Activated naive CD8-positive, alpha-beta T cell treated with anti-CD3 and anti-CD28 coated beads, Interleukin-2, amount 50 U/mL, for 24 hours (primary cell): ENCODE data around the gene ABCC11.
A peak's percentile ranks its signal among the peaks of the same experiment; 100 is the strongest.
"Not testable (repeated sequence)": the region's sequence is repeated elsewhere in the genome, so short reads cannot be mapped to it uniquely, and the experiment has no call there.

ENCODE experiments used
- ATAC-seq: fragments of 150-1000 bp; cut with Tn5 transposase; one replicate; pipeline ENCODE4 v1.10.0; 2021
- DNase-seq: peaks from one replicate; pipeline ENCODE4 v3.0.0; 2021
- H3K27ac Mint-ChIP-seq: one replicate; pipeline ENCODE4 v1.8.0; 2021; ENCODE audit warnings: mild to moderate bottlenecking, mixed read lengths
- H3K27me3 Mint-ChIP-seq: one replicate; pipeline ENCODE4 v1.8.0; 2021; ENCODE audit warnings: mixed read lengths
- H3K36me3 Mint-ChIP-seq: one replicate; pipeline ENCODE4 v1.8.0; 2021; ENCODE audit warnings: low read depth, mixed read lengths
- H3K4me1 Mint-ChIP-seq: one replicate; pipeline ENCODE4 v1.8.0; 2021; ENCODE audit warnings: mixed read lengths
- H3K4me3 Mint-ChIP-seq: one replicate; pipeline ENCODE4 v1.8.0; 2021; ENCODE audit warnings: mild to moderate bottlenecking, moderate library complexity, mixed read lengths
- H3K9me3 Mint-ChIP-seq: one replicate; pipeline ENCODE4 v1.8.0; 2021; ENCODE audit warnings: mixed read lengths

Gene ABCC11

DNA sequence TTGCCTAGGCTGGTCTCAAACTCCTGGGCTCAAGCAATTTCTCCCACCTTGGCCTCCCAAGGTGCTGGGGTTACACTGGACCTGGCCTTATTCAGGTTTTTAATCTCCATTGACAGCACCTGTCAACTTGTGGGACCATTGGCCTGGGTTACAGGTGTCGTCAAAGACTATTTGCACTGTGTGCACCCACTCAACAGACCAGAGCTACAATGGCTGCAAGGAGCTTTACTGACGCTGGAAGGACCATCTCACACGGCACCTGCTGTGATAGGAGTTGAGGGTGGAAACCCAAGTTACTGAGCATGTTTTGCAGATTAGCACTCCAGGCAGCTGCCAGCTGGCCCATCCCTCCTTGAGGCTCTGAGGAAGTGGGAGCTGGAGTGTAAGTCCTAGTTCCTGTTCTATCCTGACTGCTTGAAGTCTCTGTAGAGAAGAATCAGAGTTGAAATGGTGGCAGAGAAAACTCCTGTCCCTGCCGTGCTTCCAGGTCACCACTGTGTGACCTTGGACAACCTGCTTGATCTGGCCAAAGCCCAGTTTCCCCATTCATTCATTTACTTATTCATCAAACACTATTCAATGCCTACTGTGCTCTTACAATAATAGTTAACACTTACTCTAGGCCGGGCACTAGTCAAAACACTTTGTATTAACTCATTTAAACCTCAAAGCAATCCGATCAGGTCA is 45.7 kb downstream of the ABCC11 start:
- Mint-ChIP-seq H3K27me3 (peaks cover 4% of the 10 kb centered on the region), H3K9me3 (no peaks in the 10 kb centered on the region), H3K4me1 (no peaks in the 10 kb centered on the region), H3K4me3 (no peak overlapping the region), H3K27ac (no peak overlapping the region), H3K36me3 (no peaks in the 10 kb centered on the region)
- ATAC-seq (no peak), DNase-seq (no peak)

- Mint-ChIP-seq H3K4me3 (no peak overlapping the region), H3K36me3 (no peaks in the 10 kb centered on the region), H3K27ac (no peak overlapping the region), H3K9me3 (no peaks in the 10 kb centered on the region), H3K4me1 (no peaks in the 10 kb centered on the region), H3K27me3 (no peaks in the 10 kb centered on the region)
- no peak for ATAC-seq
- no peak for DNase-seq
These were observed 50.0 kb downstream of the ABCC11 start for GRCh38 chr16:48197294-48197693.

DNA sequence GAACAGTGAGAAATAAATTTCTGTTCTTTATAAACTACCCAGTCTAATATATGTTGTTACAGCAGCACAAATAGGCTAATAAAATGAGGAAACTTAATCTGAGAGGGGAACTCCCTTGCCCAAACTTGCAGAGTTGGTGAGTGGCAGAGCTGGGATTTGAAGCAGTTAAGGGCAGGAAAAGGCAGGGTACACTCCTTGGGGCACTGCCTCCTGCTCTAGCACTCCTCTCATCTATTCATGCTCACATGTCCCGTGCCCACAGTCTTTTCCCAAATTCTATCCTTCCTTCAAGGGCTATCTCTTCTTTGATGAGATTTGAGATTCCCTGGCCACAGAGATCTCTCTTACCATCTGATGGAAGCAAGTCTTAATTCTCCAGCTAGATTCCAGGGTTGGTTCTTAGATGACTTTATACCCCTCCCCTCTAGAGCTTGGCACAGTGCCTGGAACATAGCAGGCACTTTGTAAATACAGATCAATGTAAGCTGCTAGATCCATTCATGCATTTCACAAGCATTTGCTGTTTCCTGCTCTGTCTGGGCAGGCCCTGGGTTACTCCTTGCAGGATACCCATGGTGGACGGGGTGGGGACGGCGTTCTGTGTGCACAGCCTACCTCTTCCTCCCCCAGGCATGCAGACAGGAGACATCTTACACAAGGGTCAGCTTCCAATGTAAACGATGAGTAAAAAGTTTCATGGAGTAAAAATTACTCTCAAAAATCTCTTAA is 52.3 kb downstream of the ABCC11 start:
- DNase-seq: no peak
- H3K9me3 Mint-ChIP-seq: no peaks in the 10 kb centered on the region

GRCh38 chr16:48193846-48194245 is 53.5 kb downstream of the ABCC11 start:
- H3K36me3 Mint-ChIP-seq: no peaks in the 10 kb centered on the region
- H3K4me3 Mint-ChIP-seq: no peak overlapping the region
- ATAC-seq (no peak), DNase-seq (no peak)
- H3K9me3 Mint-ChIP-seq: no peaks in the 10 kb centered on the region
- no peaks in the 10 kb centered on the region for H3K27me3 Mint-ChIP-seq
- H3K27ac Mint-ChIP-seq: no peak overlapping the region
- no peaks in the 10 kb centered on the region for H3K4me1 Mint-ChIP-seq

More for the DNA sequence above, 52.3 kb downstream of the ABCC11 start:
- no peaks in the 10 kb centered on the region for H3K4me1 Mint-ChIP-seq
- no peaks in the 10 kb centered on the region for H3K27me3 Mint-ChIP-seq
- H3K36me3 Mint-ChIP-seq: no peaks in the 10 kb centered on the region
- H3K4me3 Mint-ChIP-seq: no peak overlapping the region
- no peak overlapping the region for H3K27ac Mint-ChIP-seq
- no peak for ATAC-seq

DNA sequence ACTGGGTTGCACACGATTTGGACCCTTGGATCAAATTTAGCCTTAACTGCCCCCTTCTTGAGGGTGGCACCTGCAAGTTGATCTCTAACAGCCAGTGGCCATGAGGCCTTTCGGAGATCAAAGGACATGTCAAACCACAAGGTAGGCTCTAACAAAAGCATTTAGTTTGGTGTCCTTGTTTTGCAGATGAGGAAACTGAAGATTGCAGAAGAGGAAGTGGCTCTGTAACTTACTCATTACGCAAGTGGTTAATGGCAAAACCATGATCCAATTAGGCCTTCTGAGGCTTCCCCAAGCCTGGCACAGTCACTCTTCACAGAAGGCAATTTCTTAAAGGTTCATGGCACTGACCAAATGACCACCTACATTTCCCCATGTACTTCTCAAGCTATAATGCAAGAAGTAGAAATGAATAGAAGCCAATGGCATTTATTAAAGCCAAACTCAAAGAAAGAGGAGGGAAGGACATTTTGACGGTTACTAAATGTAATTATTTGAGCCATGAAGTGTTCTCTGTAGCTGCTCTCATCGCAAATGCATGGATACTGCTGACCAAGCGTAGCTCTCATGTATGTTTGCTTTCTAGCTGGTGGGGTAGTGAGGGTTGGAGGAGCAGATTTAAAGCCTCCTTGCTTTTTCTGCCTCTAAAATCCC is 58.8 kb downstream of the ABCC11 start:
- Mint-ChIP-seq H3K9me3 (no peaks in the 10 kb centered on the region), H3K27me3 (no peaks in the 10 kb centered on the region), H3K4me1 (peaks cover 9% of the 10 kb centered on the region), H3K36me3 (no peaks in the 10 kb centered on the region), H3K4me3 (no peak overlapping the region), H3K27ac (no peak overlapping the region)
- ATAC-seq: no peak
- DNase-seq: no peak

DNA sequence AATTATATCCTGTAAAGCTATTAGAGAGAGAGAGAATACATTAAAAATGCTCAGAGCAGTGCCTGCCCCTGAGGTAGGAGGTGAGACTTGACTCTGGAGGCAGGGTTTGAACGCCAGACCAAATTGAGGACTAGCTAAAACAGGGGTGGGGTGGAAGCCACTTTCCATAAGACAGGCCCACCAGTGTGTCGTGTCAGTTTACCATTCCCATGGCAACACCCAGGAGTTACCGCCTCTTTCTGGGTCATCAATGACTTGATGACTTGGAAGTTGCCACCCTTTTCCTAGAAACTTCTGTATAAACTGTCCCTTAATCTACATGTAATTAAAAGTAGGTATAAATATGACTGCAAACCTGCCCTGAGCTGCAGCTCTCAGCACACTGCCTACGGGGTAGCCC is 59.6 kb downstream of the ABCC11 start:
- Mint-ChIP-seq H3K27ac (no peak overlapping the region), H3K27me3 (no peaks in the 10 kb centered on the region), H3K4me3 (no peak overlapping the region), H3K36me3 (no peaks in the 10 kb centered on the region), H3K9me3 (no peaks in the 10 kb centered on the region), H3K4me1 (peaks cover 9% of the 10 kb centered on the region)
- DNase-seq (no peak), ATAC-seq (no peak)

- H3K36me3 Mint-ChIP-seq: no peaks in the 10 kb centered on the region
- H3K4me3 Mint-ChIP-seq: no peak overlapping the region
These were observed 62.7 kb downstream of the ABCC11 start for GRCh38 chr16:48184681-48185080.

GRCh38 chr16:48182979-48183537 is 64.3 kb downstream of the ABCC11 start:
- ATAC-seq: no peak
- Mint-ChIP-seq H3K9me3 (no peaks in the 10 kb centered on the region), H3K36me3 (no peaks in the 10 kb centered on the region), H3K4me3 (no peak overlapping the region), H3K27ac (no peak overlapping the region), H3K4me1 (peaks cover 7% of the 10 kb centered on the region), H3K27me3 (no peaks in the 10 kb centered on the region)
- DNase-seq: no peak

More at GRCh38 chr16:48184681-48185080, 62.7 kb downstream of the ABCC11 start:
- peaks cover 9% of the 10 kb centered on the region for H3K4me1 Mint-ChIP-seq
- H3K9me3 Mint-ChIP-seq: no peaks in the 10 kb centered on the region
- DNase-seq (no peak), ATAC-seq (peak; percentile 70)
- no peak overlapping the region for H3K27ac Mint-ChIP-seq
- H3K27me3 Mint-ChIP-seq: no peaks in the 10 kb centered on the region

GRCh38 chr16:48181746-48182520 is 65.4 kb downstream of the ABCC11 start:
- not testable (repeated sequence) for H3K9me3 Mint-ChIP-seq, H3K27me3 Mint-ChIP-seq, H3K4me3 Mint-ChIP-seq, ATAC-seq, DNase-seq, H3K27ac Mint-ChIP-seq, H3K36me3 Mint-ChIP-seq, H3K4me1 Mint-ChIP-seq

- Mint-ChIP-seq H3K27ac (no peak overlapping the region), H3K36me3 (no peaks in the 10 kb centered on the region), H3K4me1 (peaks cover 7% of the 10 kb centered on the region), H3K4me3 (no peak overlapping the region), H3K27me3 (no peaks in the 10 kb centered on the region), H3K9me3 (no peaks in the 10 kb centered on the region)
- ATAC-seq (no peak), DNase-seq (no peak)
These were observed 66.4 kb downstream of the ABCC11 start for GRCh38 chr16:48180868-48181480.

- H3K27ac Mint-ChIP-seq: no peak overlapping the region
- H3K27me3 Mint-ChIP-seq: no peaks in the 10 kb centered on the region
- H3K4me1 Mint-ChIP-seq: no peaks in the 10 kb centered on the region
- no peak for DNase-seq
- no peak overlapping the region for H3K4me3 Mint-ChIP-seq
- ATAC-seq: no peak
- no peaks in the 10 kb centered on the region for H3K9me3 Mint-ChIP-seq
- no peaks in the 10 kb centered on the region for H3K36me3 Mint-ChIP-seq
These were observed 70.5 kb downstream of the ABCC11 start for GRCh38 chr16:48176635-48177408.

- DNase-seq (no peak), ATAC-seq (no peak)
- H3K36me3 Mint-ChIP-seq: no peaks in the 10 kb centered on the region
- no peak overlapping the region for H3K27ac Mint-ChIP-seq
- no peak overlapping the region for H3K4me3 Mint-ChIP-seq
- H3K9me3 Mint-ChIP-seq: no peaks in the 10 kb centered on the region
- H3K4me1 Mint-ChIP-seq: no peaks in the 10 kb centered on the region
- no peaks in the 10 kb centered on the region for H3K27me3 Mint-ChIP-seq
These were observed 73.5 kb downstream of the ABCC11 start for GRCh38 chr16:48173889-48174288.

DNA sequence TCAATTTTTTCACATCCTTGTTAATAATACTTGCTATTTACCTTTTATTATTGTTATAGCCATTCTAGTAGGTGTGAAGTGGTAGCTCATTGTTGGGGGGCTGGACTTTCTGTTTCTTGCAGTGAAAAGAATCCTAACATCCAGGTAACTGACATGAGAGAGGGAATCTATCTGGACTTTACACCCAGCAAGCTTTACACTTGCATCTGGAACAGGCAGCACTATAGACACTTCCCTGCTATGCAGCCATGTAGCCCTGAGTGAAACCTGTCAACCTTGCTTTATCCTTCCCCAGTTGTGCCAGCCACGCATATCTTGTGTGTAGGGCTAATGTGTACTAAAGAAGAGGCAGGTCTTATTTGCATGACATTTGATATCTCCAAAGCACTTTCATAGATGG is 74.7 kb downstream of the ABCC11 start:
- ATAC-seq: no peak
- Mint-ChIP-seq H3K9me3 (no peaks in the 10 kb centered on the region), H3K36me3 (no peaks in the 10 kb centered on the region), H3K27ac (no peak overlapping the region), H3K4me3 (no peak overlapping the region), H3K27me3 (peaks cover 1% of the 10 kb centered on the region), H3K4me1 (no peaks in the 10 kb centered on the region)
- no peak for DNase-seq
